Endodermal cell (in vitro differentiated cells): Measurements from ENCODE around the gene CCDC92B. TPM values are rescaled to one million over a fixed set of nuclear protein-coding genes. Genes with fewer than 3 reads are reported as not detected.
A peak's percentile ranks its signal among the peaks of the same experiment; 100 is the strongest.

Experiments
- DNase-seq: peaks from one replicate; pipeline ENCODE4 v3.0.0-alpha.2; 2017
- H3K27ac ChIP-seq: 2 replicates; pipeline ENCODE4 v1.5.1; 2013; ENCODE audit warnings: mild to moderate bottlenecking, low read depth, low read length, moderate library complexity
- H3K27me3 ChIP-seq: 2 replicates; pipeline ENCODE4 v1.6.1; 2013; ENCODE audit warnings: mild to moderate bottlenecking, low read length, moderate library complexity; ENCODE audit not compliant: insufficient read depth, control insufficient read depth, poor library complexity, severe bottlenecking
- H3K36me3 ChIP-seq: 2 replicates; pipeline ENCODE4 v1.7.0; 2013; ENCODE audit warnings: mild to moderate bottlenecking, low read length, moderate library complexity; ENCODE audit not compliant: control insufficient read depth, insufficient read depth
- H3K4me1 ChIP-seq: one replicate; pipeline ENCODE4 v1.7.0; 2013; ENCODE audit warnings: low read length; ENCODE audit not compliant: control insufficient read depth, insufficient read depth
- H3K4me3 ChIP-seq: 2 replicates; pipeline ENCODE4 v1.5.1; 2013; ENCODE audit warnings: mild to moderate bottlenecking, low read length, moderate library complexity
- H3K9ac ChIP-seq: 2 replicates; pipeline ENCODE4 v1.6.1; 2013; ENCODE audit warnings: mild to moderate bottlenecking, low read length, moderate library complexity; ENCODE audit not compliant: poor library complexity, severe bottlenecking; ENCODE audit errors: extremely low read depth
- H3K9me3 ChIP-seq: 2 replicates; pipeline ENCODE4 v1.6.1; 2013; ENCODE audit warnings: mild to moderate bottlenecking, low read length, moderate library complexity; ENCODE audit not compliant: control insufficient read depth
- H3K27ac Mint-ChIP-seq: 2 replicates; pipeline ENCODE4 v1.8.0; 2020; ENCODE audit warnings: mixed read lengths
- H3K27me3 Mint-ChIP-seq: 2 replicates; pipeline ENCODE4 v1.8.0; 2021; ENCODE audit warnings: mild to moderate bottlenecking, mixed read lengths; ENCODE audit not compliant: insufficient read depth
- H3K36me3 Mint-ChIP-seq: 2 replicates; pipeline ENCODE4 v1.8.0; 2020; ENCODE audit warnings: low read depth, mixed read lengths
- H3K4me1 Mint-ChIP-seq: 2 replicates; pipeline ENCODE4 v1.8.0; 2020; ENCODE audit warnings: mixed read lengths
- H3K4me3 Mint-ChIP-seq: 2 replicates; pipeline ENCODE4 v1.8.0; 2020; ENCODE audit warnings: mild to moderate bottlenecking, moderate library complexity, mixed read lengths
- H3K9me3 Mint-ChIP-seq: 2 replicates; pipeline ENCODE4 v1.8.0; 2020; ENCODE audit warnings: mild to moderate bottlenecking, mixed read lengths
- WGBS, 2 experiments: methylation state at CpG; one replicate each; pipeline versions ENCODE4 v1.1.5 to v1.1.7; 2013; ENCODE audit warnings: missing lambda C conversion rate in 2 of 2, mixed read lengths in 1 of 2; ENCODE audit not compliant: insufficient coverage in 1 of 2, insufficient read length in 1 of 2; 5-methylcytosine and 5-hydroxymethylcytosine counted together
- total RNA-seq, 2 donors: library from RNA; stranded (reverse); fragmentation: NEBNext Ultra II Directional in 1 of 2; extraction: Animal tissue kit (Norgen Biotek cat#: 25700) in 1 of 2; gene quantifications; 2 replicates in 1 of 2; 3 replicates in 1 of 2; pipeline ENCODE4 v1.2.1, GENCODE V29; 2021
- TF ChIP-seq, protein P1 (sequence below): fragments of 200-600 bp; sonication (generic); conservative IDR thresholded peaks from 2 replicates; pipeline ENCODE4 v1.5.0; 2021; ENCODE audit warnings: antibody characterized with exemption, mild to moderate bottlenecking

The CCDC92B gene
- total RNA-seq, 2 donors from 2014 or later: 4.3 to 5.8 TPM

DNA sequence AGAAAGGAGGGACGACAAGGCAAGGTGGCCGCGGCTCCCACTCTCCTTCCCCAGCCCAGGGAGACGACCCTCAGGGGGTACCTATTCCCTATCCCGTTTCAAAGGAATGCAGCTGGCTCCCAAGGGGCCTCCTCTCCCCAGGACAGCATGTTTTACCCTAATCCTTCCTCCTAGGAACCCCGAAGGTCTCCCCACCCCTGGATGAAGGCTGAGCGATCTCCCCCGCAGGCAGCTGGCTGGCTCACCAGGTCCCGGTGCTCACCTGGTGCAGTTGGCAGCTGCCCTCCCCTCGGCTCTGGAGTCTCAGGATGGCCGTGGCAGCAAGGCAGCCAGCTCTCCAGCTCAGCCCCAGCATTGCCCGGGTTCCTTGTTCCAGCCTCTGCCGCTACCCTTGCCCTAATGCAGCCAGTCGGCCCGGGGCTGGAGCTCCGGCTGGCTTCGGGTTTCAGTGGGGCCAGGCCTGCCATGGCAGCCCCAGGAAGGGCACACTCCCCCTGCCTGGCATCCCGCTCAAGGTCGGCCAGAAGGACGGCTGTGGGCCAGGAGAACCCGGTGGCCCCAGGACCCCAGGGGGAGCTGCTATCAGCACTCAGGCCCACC is 42.4 kb downstream of the CCDC92B start:
- Histone ChIP-seq H3K9me3 (no peaks in the 10 kb centered on the region), H3K27me3 (no peaks in the 10 kb centered on the region), H3K27ac (no peak overlapping the region), H3K4me3 (no peak overlapping the region), H3K36me3 (peaks cover 4% of the 10 kb centered on the region), H3K4me1 (peaks cover 10% of the 10 kb centered on the region), H3K9ac (no peak overlapping the region)
- Mint-ChIP-seq H3K9me3 (no peaks in the 10 kb centered on the region), H3K27ac (no peak overlapping the region), H3K4me1 (peaks cover 31% of the 10 kb centered on the region), H3K27me3 (peaks cover 3% of the 10 kb centered on the region), H3K36me3 (peaks cover 9% of the 10 kb centered on the region), H3K4me3 (no peak overlapping the region)
- 94 to 95% methylated on average over 11 to 20 of the region's 21 CpGs for WGBS, 2 experiments
- DNase-seq: no peak
- TF ChIP-seq, protein P1, sequence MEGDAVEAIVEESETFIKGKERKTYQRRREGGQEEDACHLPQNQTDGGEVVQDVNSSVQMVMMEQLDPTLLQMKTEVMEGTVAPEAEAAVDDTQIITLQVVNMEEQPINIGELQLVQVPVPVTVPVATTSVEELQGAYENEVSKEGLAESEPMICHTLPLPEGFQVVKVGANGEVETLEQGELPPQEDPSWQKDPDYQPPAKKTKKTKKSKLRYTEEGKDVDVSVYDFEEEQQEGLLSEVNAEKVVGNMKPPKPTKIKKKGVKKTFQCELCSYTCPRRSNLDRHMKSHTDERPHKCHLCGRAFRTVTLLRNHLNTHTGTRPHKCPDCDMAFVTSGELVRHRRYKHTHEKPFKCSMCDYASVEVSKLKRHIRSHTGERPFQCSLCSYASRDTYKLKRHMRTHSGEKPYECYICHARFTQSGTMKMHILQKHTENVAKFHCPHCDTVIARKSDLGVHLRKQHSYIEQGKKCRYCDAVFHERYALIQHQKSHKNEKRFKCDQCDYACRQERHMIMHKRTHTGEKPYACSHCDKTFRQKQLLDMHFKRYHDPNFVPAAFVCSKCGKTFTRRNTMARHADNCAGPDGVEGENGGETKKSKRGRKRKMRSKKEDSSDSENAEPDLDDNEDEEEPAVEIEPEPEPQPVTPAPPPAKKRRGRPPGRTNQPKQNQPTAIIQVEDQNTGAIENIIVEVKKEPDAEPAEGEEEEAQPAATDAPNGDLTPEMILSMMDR: no peak

DNA sequence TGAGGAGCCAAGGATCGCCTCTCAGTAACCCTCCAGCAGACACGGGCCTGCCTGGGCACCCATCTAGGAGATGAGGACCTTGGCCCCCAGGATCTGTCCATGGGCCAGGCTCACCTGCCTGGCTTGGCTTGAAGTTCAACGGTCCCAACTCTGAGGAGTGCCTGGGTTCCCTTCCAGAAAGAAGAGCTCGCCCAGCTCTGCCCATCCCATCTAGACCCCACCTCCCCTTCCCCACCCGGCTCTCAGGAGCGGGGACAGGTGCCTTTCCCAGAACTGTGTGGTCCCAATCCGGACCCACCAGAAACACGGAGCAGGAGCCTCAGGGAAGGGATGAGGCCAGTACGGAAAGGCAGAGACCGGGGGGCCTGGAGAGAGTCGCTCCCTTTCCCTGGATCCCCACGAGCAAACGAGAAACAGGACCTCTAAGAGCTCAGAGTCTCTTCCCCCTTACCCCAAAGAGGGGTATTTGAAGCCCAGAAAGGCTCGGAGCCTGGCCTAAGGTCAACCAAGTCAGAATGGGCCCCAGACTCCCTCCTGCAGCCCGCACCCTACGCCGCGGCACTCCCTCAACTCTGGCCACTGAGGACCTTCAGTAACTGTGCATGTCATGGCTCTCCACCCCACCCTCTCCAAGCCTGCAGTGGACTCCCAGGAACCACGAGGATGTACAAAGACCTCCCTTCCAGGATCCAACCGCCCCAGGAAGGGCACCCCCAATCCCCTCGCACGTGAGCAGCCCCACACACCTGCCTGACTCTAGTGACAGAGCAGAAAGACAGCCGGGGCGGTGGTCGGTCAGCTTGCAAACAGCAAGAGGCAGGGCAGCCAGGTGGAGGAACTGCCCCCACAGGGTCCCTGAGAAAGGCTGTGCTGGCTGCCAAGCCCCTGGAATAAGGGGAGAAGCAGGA is 43.3 kb downstream of the CCDC92B start:
- no peak overlapping the region for H3K4me3 ChIP-seq
- H3K36me3 ChIP-seq: peaks cover 7% of the 10 kb centered on the region
- WGBS, 2 experiments: 92 to 99% methylated on average over 13 to 25 of the region's 25 CpGs
- Mint-ChIP-seq H3K9me3 (no peaks in the 10 kb centered on the region), H3K36me3 (peaks cover 11% of the 10 kb centered on the region), H3K27ac (no peak overlapping the region), H3K4me1 (peaks cover 29% of the 10 kb centered on the region), H3K27me3 (peaks cover 3% of the 10 kb centered on the region), H3K4me3 (no peak overlapping the region)
- H3K4me1 ChIP-seq: peaks cover 10% of the 10 kb centered on the region
- H3K27ac ChIP-seq: no peak overlapping the region
- no peaks in the 10 kb centered on the region for H3K9me3 ChIP-seq
- no peaks in the 10 kb centered on the region for H3K27me3 ChIP-seq
- TF ChIP-seq, protein P1: no peak
- H3K9ac ChIP-seq: no peak overlapping the region
- DNase-seq: no peak

DNA sequence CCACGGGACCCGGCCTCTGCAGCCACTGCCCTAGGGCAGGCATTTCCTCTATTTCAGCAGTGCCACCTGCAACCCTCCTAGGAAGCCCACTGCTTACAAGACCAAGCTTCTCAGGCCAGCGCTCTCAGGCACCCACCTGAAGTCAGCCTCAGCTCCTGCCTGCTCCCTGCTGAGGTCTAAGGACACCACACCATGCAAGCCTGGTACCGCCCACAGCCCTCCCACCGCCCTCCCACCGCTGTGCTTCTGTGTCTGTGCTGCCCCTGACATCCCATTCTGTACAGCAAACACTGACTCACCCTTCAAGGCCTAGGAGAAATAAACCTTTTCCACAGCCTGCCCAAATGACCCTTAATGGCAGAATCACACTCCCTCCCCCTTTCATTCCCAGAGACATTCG is 44.2 kb downstream of the CCDC92B start:
- no peak overlapping the region for H3K4me3 Mint-ChIP-seq
- H3K27ac ChIP-seq: no peak overlapping the region
- no peak overlapping the region for H3K4me3 ChIP-seq
- H3K27ac Mint-ChIP-seq: peak overlapping the region; percentile 31
- peaks cover 7% of the 10 kb centered on the region for H3K36me3 ChIP-seq
- H3K9me3 Mint-ChIP-seq: no peaks in the 10 kb centered on the region
- no peak overlapping the region for H3K9ac ChIP-seq
- no peaks in the 10 kb centered on the region for H3K27me3 ChIP-seq
- DNase-seq: peak; percentile 55
- peaks cover 10% of the 10 kb centered on the region for H3K4me1 ChIP-seq
- no peaks in the 10 kb centered on the region for H3K9me3 ChIP-seq
- H3K36me3 Mint-ChIP-seq: peaks cover 13% of the 10 kb centered on the region
- no peaks in the 10 kb centered on the region for H3K27me3 Mint-ChIP-seq
- H3K4me1 Mint-ChIP-seq: peaks cover 23% of the 10 kb centered on the region
- 68 to 84% methylated on average over 5 to 7 of the region's 7 CpGs for WGBS, 2 experiments
- TF ChIP-seq, protein P1: no peak
